Activated CD4-positive, alpha-beta memory T cell treated with anti-CD3 and anti-CD28 coated beads for 36 hours (primary cell): ENCODE results near the gene PALLD. TPM values are rescaled to one million over a fixed set of nuclear protein-coding genes. Genes with fewer than 3 reads are reported as not detected.

ENCODE experiments used
- CTCF ChIA-PET: fragments of 350-600 bp; sonication (Branson Sonifier 250); formaldehyde crosslinking; loops from one replicate; lab custom pipeline; 2021; ENCODE audit warnings: antibody characterized with exemption, inconsistent platforms; lab: Charles Lee
- POLR2A ChIA-PET: fragments of 350-600 bp; sonication (Branson Sonifier 250); formaldehyde crosslinking; loops from one replicate; lab custom pipeline; 2021; ENCODE audit warnings: antibody characterized with exemption; lab: Charles Lee
- DNase-seq: peaks from one replicate; pipeline ENCODE4 v3.0.0-alpha.2; 2020
- H3K27ac Mint-ChIP-seq: one replicate; pipeline ENCODE4 v1.8.0; 2021; ENCODE audit warnings: mixed read lengths
- H3K27me3 Mint-ChIP-seq: one replicate; pipeline ENCODE4 v1.8.0; 2021; ENCODE audit warnings: mixed read lengths
- H3K36me3 Mint-ChIP-seq: one replicate; pipeline ENCODE4 v1.8.0; 2021; ENCODE audit warnings: mixed read lengths
- H3K4me1 Mint-ChIP-seq: one replicate; pipeline ENCODE4 v1.8.0; 2021; ENCODE audit warnings: low read depth, mixed read lengths
- H3K4me3 Mint-ChIP-seq: one replicate; pipeline ENCODE4 v1.8.0; 2021; ENCODE audit warnings: mild to moderate bottlenecking, mixed read lengths
- H3K9me3 Mint-ChIP-seq: one replicate; pipeline ENCODE4 v1.8.0; 2021; ENCODE audit warnings: mixed read lengths
- intact Hi-C: fragments of 100-400 bp; cut with micrococcal nuclease; formaldehyde crosslinking; loops from one replicate; pipeline ENCODE4 v1.15.1; 2023
- total RNA-seq, 2 experiments: library from RNA; stranded (reverse); gene quantifications; one replicate each; pipeline ENCODE4 v1.2.3, GENCODE V29; 2021

The PALLD gene
- total RNA-seq, 2 experiments from 2014 or later = 8.9 to 9.4 TPM

- Mint-ChIP-seq H3K4me3 (no peak overlapping the region), H3K4me1 (no peaks in the 10 kb centered on the region), H3K27ac (no peak overlapping the region), H3K9me3 (no peaks in the 10 kb centered on the region), H3K36me3 (no peaks in the 10 kb centered on the region), H3K27me3 (peaks cover 7% of the 10 kb centered on the region)
- ChIA-PET POLR2A (no interaction called here), CTCF (no interaction called here)
- intact Hi-C loops = no loop called here
- no peak for DNase-seq
Observed at GRCh38 chr4:168498251-168498650, 1.4 kb downstream of the PALLD start.

- peaks cover 6% of the 10 kb centered on the region for H3K27me3 Mint-ChIP-seq
- DNase-seq = no peak
- no peaks in the 10 kb centered on the region for H3K4me1 Mint-ChIP-seq
- no peak overlapping the region for H3K27ac Mint-ChIP-seq
- intact Hi-C loops = no loop called here
- CTCF ChIA-PET = interaction anchor here (1.5 kb wide), 1 partner anchor 14 kb away, joined by 4 read pairs; no protein-coding TSS in a partner anchor
- POLR2A ChIA-PET = no interaction called here
- no peaks in the 10 kb centered on the region for H3K36me3 Mint-ChIP-seq
- no peaks in the 10 kb centered on the region for H3K9me3 Mint-ChIP-seq
- no peak overlapping the region for H3K4me3 Mint-ChIP-seq
Observed at GRCh38 chr4:168499241-168499640, 2.4 kb downstream of the PALLD start.

GRCh38 chr4:168501407-168501806 lies 4.6 kb downstream of the PALLD start:
- Mint-ChIP-seq H3K4me3 (no peak overlapping the region), H3K36me3 (no peaks in the 10 kb centered on the region), H3K27ac (no peak overlapping the region), H3K9me3 (no peaks in the 10 kb centered on the region), H3K4me1 (no peaks in the 10 kb centered on the region), H3K27me3 (peaks cover 6% of the 10 kb centered on the region)
- ChIA-PET POLR2A (no interaction called here), CTCF (interaction anchor here (1.0 kb wide), 1 partner anchor 14 kb away, joined by 3 read pairs; no protein-coding TSS in a partner anchor)
- DNase-seq = no peak
- intact Hi-C loops = no loop called here

GRCh38 chr4:168502861-168503260 lies 6.0 kb downstream of the PALLD start:
- intact Hi-C loops = no loop called here
- DNase-seq = no peak
- Mint-ChIP-seq H3K36me3 (no peaks in the 10 kb centered on the region), H3K27me3 (peaks cover 5% of the 10 kb centered on the region), H3K27ac (no peak overlapping the region), H3K4me1 (no peaks in the 10 kb centered on the region), H3K4me3 (no peak overlapping the region), H3K9me3 (no peaks in the 10 kb centered on the region)
- ChIA-PET POLR2A (no interaction called here), CTCF (no interaction called here)

GRCh38 chr4:168503652-168504362 lies 7.0 kb downstream of the PALLD start:
- Mint-ChIP-seq H3K27me3 (peaks cover 2% of the 10 kb centered on the region), H3K4me1 (no peaks in the 10 kb centered on the region), H3K9me3 (no peaks in the 10 kb centered on the region), H3K36me3 (no peaks in the 10 kb centered on the region), H3K27ac (no peak overlapping the region), H3K4me3 (no peak overlapping the region)
- no peak for DNase-seq
- CTCF ChIA-PET = no interaction called here
- POLR2A ChIA-PET = no interaction called here
- intact Hi-C loops = no loop called here

GRCh38 chr4:168504526-168504925 lies 7.7 kb downstream of the PALLD start:
- intact Hi-C loops = no loop called here
- H3K36me3 Mint-ChIP-seq = no peaks in the 10 kb centered on the region
- ChIA-PET POLR2A (no interaction called here), CTCF (interaction anchor here (0.7 kb wide), 1 partner anchor 1006 kb away, joined by 5 read pairs; no protein-coding TSS in a partner anchor)
- H3K27ac Mint-ChIP-seq = no peak overlapping the region
- H3K27me3 Mint-ChIP-seq = peaks cover 2% of the 10 kb centered on the region
- no peak for DNase-seq
- H3K9me3 Mint-ChIP-seq = no peaks in the 10 kb centered on the region
- H3K4me3 Mint-ChIP-seq = no peak overlapping the region
- peaks cover 3% of the 10 kb centered on the region for H3K4me1 Mint-ChIP-seq

- H3K36me3 Mint-ChIP-seq = no peaks in the 10 kb centered on the region
- H3K9me3 Mint-ChIP-seq = no peaks in the 10 kb centered on the region
- no peak overlapping the region for H3K27ac Mint-ChIP-seq
- intact Hi-C loops = no loop called here
- ChIA-PET CTCF (interaction anchor here (1.3 kb wide), 1 partner anchor 9 kb away, joined by 5 read pairs; no protein-coding TSS in a partner anchor), POLR2A (no interaction called here)
- H3K27me3 Mint-ChIP-seq = peaks cover 2% of the 10 kb centered on the region
- no peak for DNase-seq
- peaks cover 15% of the 10 kb centered on the region for H3K4me1 Mint-ChIP-seq
- H3K4me3 Mint-ChIP-seq = no peak overlapping the region
Observed at GRCh38 chr4:168506014-168506413, 9.2 kb downstream of the PALLD start.

- Mint-ChIP-seq H3K27me3 (no peaks in the 10 kb centered on the region), H3K9me3 (no peaks in the 10 kb centered on the region), H3K4me3 (no peak overlapping the region), H3K36me3 (no peaks in the 10 kb centered on the region), H3K4me1 (peaks cover 25% of the 10 kb centered on the region), H3K27ac (no peak overlapping the region)
- POLR2A ChIA-PET = no interaction called here
- DNase-seq = no peak
- intact Hi-C loops = no loop called here
- CTCF ChIA-PET = interaction anchor here (1.1 kb wide), 1 partner anchor 415 kb away, joined by 4 read pairs; no protein-coding TSS in a partner anchor
Observed at GRCh38 chr4:168507178-168507815, 10.4 kb downstream of the PALLD start.

GRCh38 chr4:168508683-168509082 lies 11.8 kb downstream of the PALLD start:
- Mint-ChIP-seq H3K9me3 (no peaks in the 10 kb centered on the region), H3K27ac (no peak overlapping the region), H3K4me3 (no peak overlapping the region), H3K4me1 (peaks cover 29% of the 10 kb centered on the region), H3K27me3 (no peaks in the 10 kb centered on the region), H3K36me3 (no peaks in the 10 kb centered on the region)
- ChIA-PET POLR2A (interaction anchor here (1.1 kb wide), 1 partner anchor 23 kb away, joined by 3 read pairs; no protein-coding TSS in a partner anchor), CTCF (no interaction called here)
- DNase-seq = no peak
- intact Hi-C loops = loop anchor here (1.0 kb wide), 1 partner anchor 360 kb away; no protein-coding TSS in a partner anchor

- ChIA-PET POLR2A (interaction anchor here (1.1 to 1.2 kb wide), 3 partner anchors 22 to 30 kb away, joined by 3 to 5 read pairs (median 3); no protein-coding TSS in a partner anchor), CTCF (no interaction called here)
- H3K9me3 Mint-ChIP-seq = no peaks in the 10 kb centered on the region
- H3K4me3 Mint-ChIP-seq = no peak overlapping the region
- peak; percentile 61 for DNase-seq
- H3K27me3 Mint-ChIP-seq = no peaks in the 10 kb centered on the region
- intact Hi-C loops = loop anchor here (1.0 to 10.0 kb wide), 13 partner anchors 22 to 1247 kb away; partner anchors contain the start of genes CLCN3, DDX60 and HPF1
- H3K4me1 Mint-ChIP-seq = peaks cover 31% of the 10 kb centered on the region
- peak overlapping the region; percentile 29 for H3K27ac Mint-ChIP-seq
- no peaks in the 10 kb centered on the region for H3K36me3 Mint-ChIP-seq
Observed at GRCh38 chr4:168509786-168510185, 12.9 kb downstream of the PALLD start.

GRCh38 chr4:168511780-168512489 lies 15.1 kb downstream of the PALLD start:
- ChIA-PET CTCF (interaction anchor here (0.6 to 1.3 kb wide), 4 partner anchors 27 to 410 kb away, joined by 3 to 4 read pairs (median 3); no protein-coding TSS in a partner anchor), POLR2A (interaction anchor here (0.6 to 1.0 kb wide), 2 partner anchors 32 to 62 kb away, joined by 4 to 5 read pairs; partner anchors contain the start of gene DDX60L)
- Mint-ChIP-seq H3K4me1 (peaks cover 31% of the 10 kb centered on the region), H3K4me3 (peak overlapping the region; percentile 21), H3K27me3 (no peaks in the 10 kb centered on the region), H3K9me3 (no peaks in the 10 kb centered on the region), H3K27ac (peak overlapping the region; percentile 69), H3K36me3 (no peaks in the 10 kb centered on the region)
- DNase-seq = peak; percentile 86
- intact Hi-C loops = loop anchor here (2.0 to 10.0 kb wide), 6 partner anchors 61 to 1245 kb away; partner anchors contain the start of genes CLCN3 and HPF1
